ENCODE data around the gene ARHGAP24. TPM values are rescaled to one million over a fixed set of nuclear protein-coding genes. Genes with fewer than 3 reads are reported as not detected.

ARHGAP24 gene
- total RNA-seq, 1 donor from 2014 or later = 1.5 TPM

DNA sequence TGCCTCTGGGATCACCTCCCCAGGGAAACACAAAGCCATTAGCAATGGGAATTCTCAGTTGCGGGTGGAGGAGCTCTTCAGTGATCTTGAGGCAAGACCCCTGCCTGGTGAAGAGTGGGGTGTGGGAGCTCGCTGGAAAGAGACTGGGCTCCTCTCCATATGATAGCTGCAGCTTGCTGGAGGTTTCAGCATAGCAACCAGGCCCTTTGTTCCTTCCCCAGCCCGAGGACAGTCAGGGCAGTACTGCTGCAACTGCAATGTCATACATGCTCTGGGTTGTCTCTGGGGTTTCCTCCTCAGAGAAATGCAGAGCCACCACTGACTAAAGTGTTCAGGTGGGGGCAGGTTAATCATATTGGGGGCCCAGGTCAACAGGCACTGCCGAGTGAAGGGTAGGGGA is 81.3 kb downstream of the ARHGAP24 start:
- TF ChIP-seq, protein P1, sequence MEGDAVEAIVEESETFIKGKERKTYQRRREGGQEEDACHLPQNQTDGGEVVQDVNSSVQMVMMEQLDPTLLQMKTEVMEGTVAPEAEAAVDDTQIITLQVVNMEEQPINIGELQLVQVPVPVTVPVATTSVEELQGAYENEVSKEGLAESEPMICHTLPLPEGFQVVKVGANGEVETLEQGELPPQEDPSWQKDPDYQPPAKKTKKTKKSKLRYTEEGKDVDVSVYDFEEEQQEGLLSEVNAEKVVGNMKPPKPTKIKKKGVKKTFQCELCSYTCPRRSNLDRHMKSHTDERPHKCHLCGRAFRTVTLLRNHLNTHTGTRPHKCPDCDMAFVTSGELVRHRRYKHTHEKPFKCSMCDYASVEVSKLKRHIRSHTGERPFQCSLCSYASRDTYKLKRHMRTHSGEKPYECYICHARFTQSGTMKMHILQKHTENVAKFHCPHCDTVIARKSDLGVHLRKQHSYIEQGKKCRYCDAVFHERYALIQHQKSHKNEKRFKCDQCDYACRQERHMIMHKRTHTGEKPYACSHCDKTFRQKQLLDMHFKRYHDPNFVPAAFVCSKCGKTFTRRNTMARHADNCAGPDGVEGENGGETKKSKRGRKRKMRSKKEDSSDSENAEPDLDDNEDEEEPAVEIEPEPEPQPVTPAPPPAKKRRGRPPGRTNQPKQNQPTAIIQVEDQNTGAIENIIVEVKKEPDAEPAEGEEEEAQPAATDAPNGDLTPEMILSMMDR (conservative IDR thresholded peaks at IDR 0.05) = no peak
- H3K9me3 Mint-ChIP-seq = peaks cover 22% of the 10 kb centered on the region
- H3K4me1 Mint-ChIP-seq = no peaks in the 10 kb centered on the region
- no peak overlapping the region for H3K27ac Mint-ChIP-seq (ENCODE audit: unreplicated experiment)
- H3K4me3 Mint-ChIP-seq = no peak overlapping the region
- H3K36me3 Mint-ChIP-seq (ENCODE audit: low read depth) = peaks cover 2% of the 10 kb centered on the region
- H3K27me3 Mint-ChIP-seq (ENCODE audit: low read depth) = no peaks in the 10 kb centered on the region
- DNase-seq (ENCODE audit: low read depth, low spot score) = no peak

DNA sequence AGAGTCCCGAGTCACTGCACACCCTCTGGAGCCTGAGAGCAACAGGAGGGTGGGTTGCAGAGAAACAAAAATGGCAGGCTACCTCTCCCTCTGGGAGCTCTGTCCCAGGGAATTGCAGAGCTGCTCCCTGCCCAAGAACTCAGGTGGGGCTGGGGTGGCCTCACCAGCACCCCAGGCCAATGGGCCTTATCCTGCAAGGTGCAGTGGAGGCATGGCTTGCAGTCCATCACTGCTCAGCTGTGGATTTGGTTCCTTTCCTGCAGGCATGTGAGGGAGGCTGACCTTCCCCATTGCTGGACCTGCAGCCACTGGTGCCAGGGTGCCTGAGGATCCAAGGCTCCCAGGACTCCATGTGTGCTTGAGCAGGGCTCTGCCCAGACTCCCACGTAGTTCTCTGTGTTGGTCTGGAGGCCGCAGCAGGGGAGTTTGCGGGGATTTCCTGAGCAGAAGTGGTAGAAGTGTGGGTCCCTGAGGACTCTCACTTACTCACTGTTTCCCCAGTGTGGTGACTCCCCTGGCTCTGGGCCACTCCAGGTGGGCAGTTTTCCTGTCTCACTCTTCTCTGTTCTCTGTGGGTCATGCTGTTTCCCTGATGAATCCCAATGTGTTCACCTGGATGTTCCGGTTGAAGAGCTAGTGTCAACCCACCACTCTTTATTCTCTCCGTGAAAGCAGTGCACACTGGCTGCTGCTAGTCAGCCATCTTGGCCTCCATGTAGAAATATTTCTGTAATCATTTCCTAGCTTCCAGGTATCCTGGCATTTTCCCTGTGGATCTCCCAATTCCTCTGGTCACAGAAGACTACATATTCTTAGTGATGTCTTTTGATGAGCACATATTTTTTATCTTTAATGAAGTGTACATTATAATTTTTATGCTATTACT is 82.3 kb downstream of the ARHGAP24 start:
- Mint-ChIP-seq H3K4me1 (no peaks in the 10 kb centered on the region), H3K9me3 (peaks cover 17% of the 10 kb centered on the region), H3K4me3 (no peak overlapping the region), H3K36me3 (ENCODE audit: low read depth) (peaks cover 2% of the 10 kb centered on the region), H3K27ac (ENCODE audit: unreplicated experiment) (no peak overlapping the region), H3K27me3 (ENCODE audit: low read depth) (no peaks in the 10 kb centered on the region)
- TF ChIP-seq, protein P1 (conservative IDR thresholded peaks at IDR 0.05) = no peak
- DNase-seq (ENCODE audit: low read depth, low spot score) = no peak

DNA sequence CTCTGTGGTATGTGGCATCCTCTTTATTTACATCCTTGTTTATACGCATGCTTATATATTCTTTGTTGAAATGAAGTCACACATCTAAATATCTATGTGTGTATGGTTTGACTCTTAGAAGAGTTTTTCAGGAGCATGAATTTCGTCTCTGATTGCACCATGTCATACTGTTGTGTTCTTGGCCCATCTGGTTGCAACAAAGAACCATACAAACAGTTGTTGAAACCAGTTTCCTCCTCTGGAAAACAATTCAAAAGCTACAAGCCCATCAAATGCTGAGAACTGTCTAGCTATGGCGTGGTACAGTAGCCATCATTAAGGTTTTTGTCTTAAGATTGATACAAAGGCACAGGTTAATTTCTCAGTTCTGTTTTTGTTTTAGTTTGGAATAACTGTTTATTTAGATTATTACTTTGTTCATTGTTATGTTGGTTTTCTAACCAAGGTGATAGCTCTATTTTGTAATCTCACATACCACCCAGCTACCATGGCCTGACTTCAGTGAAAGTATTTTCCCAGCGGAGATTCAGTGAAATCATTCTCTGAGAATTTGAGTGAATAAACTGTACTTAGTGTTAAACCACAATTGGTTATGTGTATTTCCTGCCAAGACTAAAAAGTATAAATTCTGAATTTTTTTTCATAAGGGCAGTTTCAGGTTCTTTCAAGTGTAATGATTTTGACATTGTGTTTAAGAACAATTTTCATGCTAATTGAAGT is 91.0 kb downstream of the ARHGAP24 start:
- no peak for DNase-seq (ENCODE audit: low read depth, low spot score)
- no peaks in the 10 kb centered on the region for H3K36me3 Mint-ChIP-seq (ENCODE audit: low read depth)
- H3K9me3 Mint-ChIP-seq = peaks cover 5% of the 10 kb centered on the region
- no peaks in the 10 kb centered on the region for H3K27me3 Mint-ChIP-seq (ENCODE audit: low read depth)
- H3K4me1 Mint-ChIP-seq = no peaks in the 10 kb centered on the region
- H3K4me3 Mint-ChIP-seq = no peak overlapping the region
- no peak overlapping the region for H3K27ac Mint-ChIP-seq (ENCODE audit: unreplicated experiment)
- TF ChIP-seq, protein P1 (conservative IDR thresholded peaks at IDR 0.05) = no peak

DNA sequence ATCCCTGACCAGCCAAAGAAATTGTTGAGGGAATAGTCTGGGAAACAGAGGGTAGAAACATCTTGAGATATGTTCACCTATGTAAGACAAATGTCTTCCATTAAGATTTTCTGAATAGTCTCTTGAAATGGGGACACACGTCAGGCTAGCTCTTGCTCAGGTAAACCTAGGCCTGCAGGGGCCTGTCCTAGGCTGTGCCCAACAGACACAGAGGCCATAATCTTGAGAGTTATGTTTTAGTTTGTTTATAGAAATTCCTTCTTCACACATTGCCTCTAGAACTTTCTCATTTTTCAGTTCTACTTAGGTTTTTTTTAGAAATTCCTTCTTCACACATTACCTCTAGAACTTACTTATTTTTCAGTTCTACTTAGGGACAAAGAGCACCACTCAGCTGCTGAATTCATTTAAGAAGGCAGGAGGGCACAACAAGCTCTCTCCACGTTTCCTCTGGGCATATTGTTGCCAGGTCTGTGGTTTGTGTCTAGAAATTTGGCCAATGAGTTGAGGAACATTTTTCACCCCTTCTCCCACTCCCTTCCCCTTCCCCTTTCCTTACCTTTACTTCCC is 94.9 kb downstream of the ARHGAP24 start:
- Mint-ChIP-seq H3K36me3 (ENCODE audit: low read depth) (no peaks in the 10 kb centered on the region), H3K27ac (ENCODE audit: unreplicated experiment) (no peak overlapping the region), H3K4me1 (no peaks in the 10 kb centered on the region), H3K4me3 (no peak overlapping the region), H3K9me3 (no peaks in the 10 kb centered on the region), H3K27me3 (ENCODE audit: low read depth) (no peaks in the 10 kb centered on the region)
- TF ChIP-seq, protein P1 (conservative IDR thresholded peaks at IDR 0.05) = no peak
- no peak for DNase-seq (ENCODE audit: low read depth, low spot score)

DNA sequence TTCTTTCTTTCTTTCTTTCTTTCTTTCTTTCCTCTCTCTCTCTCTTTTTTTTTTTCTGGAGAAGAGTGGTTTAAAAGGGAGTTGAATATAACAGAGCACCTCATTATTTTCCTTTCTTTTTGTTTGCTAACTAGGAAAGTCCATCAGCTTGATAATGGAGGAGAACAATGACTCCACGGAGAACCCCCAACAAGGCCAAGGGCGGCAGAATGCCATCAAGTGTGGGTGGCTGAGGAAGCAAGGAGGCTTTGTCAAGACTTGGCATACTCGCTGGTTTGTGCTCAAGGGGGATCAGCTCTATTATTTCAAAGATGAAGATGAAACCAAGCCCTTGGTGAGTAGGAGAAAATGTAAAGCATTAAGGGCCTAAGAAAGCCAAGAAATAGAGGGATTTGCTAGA is 95.4 kb downstream of the ARHGAP24 start:
- Mint-ChIP-seq H3K4me3 (no peak overlapping the region), H3K9me3 (no peaks in the 10 kb centered on the region), H3K4me1 (no peaks in the 10 kb centered on the region), H3K27ac (ENCODE audit: unreplicated experiment) (no peak overlapping the region), H3K36me3 (ENCODE audit: low read depth) (no peaks in the 10 kb centered on the region), H3K27me3 (ENCODE audit: low read depth) (no peaks in the 10 kb centered on the region)
- TF ChIP-seq, protein P1 (conservative IDR thresholded peaks at IDR 0.05) = no peak
- DNase-seq (ENCODE audit: low read depth, low spot score) = no peak

All from neural crest cell (in vitro differentiated cells).